NCI-H748 (cell line): Measurements from ENCODE around the gene SRGAP2C.
"Not testable (repeated sequence)": the region's sequence is repeated elsewhere in the genome, so short reads cannot be mapped to it uniquely, and the experiment has no call there.

Source experiments
- DNase-seq: peaks from one replicate; lab custom pipeline; 2025; ENCODE audit not compliant: unreplicated experiment; lab: John Stamatoyannopoulos, UW

The SRGAP2C gene

DNA sequence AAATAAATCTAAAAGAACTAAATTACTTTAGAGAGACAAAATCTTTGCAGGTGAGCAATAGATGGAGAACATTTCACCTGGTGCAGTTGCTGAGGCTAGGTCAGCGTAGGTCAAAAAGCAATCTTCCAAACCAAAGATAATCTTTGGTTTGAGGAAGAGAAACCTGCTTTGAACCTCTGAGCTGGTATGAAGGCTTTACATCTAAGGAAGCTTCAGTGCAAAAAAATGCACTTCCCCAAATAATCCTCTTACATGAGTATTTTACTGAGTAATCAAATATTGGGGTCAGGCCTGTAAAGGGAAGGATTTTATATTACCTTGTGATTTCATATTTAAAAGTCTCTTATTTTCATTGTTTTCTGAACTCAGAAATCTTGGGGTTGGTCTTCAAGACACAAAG, 223.6 kb downstream of the SRGAP2C start:
- no peak for DNase-seq

- DNase-seq, result no peak
Observed at GRCh38 chr1:121413821-121414220, 229.0 kb downstream of the SRGAP2C start.

DNA sequence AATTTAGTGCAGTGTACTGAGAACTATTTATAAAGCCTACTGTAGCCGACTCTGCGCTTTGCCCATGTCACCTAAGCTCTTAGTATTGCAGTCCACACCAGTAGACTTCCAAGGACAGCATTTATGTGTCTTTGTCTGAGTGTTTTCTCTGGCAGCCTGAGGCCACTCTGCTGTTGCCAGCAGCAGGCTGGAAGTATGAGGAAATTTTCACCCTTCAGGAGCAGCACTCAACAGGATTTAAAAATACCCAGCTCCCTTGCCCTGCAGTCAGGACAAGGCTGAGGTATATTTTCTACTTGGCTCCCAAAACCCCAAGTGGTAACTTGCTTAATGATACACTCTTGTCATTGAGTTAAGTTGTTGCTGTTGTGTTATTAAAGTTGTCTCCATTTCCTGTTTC, 230.1 kb downstream of the SRGAP2C start:
- no peak for DNase-seq

DNA sequence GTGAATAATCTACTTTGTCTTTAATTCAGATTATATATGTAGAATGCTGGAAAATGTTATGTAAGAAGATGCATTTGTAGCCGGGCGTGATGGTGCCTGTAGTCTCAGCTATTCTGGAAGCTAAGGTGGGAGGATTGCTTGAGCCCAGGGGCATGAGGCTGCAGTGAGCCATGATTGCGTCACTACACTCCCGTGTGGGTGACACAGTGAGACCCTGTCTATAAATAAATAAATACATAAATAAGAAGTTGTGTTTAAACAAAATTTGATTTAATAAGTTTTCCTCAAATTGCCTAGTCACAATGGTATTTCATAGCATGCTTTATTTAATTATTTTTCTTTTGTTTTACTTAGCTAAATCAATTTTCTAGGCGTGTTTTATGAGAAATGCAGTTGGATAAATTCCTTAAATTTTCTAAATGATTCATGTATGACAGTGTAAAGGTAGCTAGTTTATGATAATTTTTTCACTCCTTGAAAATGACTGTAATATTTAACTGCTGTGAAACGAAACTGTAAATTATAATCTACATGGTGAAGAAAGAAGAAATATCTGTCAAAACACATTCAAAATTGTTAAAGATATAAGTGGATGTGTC, 232.6 kb downstream of the SRGAP2C start:
- DNase-seq, result no peak

- no peak for DNase-seq
Observed at GRCh38 chr1:121418369-121419049, 233.7 kb downstream of the SRGAP2C start.

DNA sequence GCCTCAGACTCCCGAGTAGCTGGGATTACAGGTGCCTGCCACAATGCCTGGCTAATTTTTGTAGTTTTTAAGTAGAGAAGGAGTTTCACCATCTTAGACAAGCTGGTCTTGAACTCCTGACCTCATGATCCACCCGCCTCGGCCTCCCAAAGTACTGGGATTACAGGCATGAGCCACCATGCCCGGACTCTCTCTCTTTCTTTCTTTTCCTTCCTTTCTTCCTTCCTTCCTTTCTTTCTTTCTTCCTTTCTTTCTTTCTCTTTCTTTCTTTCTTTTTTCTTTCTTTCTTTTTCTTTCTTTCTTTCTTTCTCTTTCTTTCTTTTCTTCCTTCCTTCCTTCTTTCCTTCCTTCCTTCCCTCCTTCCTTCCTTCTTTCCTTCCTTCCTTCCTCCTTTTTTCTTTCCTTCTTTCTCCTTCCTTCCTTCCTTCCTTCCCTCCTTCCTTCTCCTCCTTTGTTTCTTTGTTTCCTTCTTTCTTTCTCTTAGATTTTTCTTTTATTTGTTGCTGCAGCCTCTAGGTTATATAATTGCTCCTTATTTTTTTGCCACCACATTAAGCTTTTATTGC, 234.4 kb downstream of the SRGAP2C start:
- DNase-seq, result not testable (repeated sequence)

DNA sequence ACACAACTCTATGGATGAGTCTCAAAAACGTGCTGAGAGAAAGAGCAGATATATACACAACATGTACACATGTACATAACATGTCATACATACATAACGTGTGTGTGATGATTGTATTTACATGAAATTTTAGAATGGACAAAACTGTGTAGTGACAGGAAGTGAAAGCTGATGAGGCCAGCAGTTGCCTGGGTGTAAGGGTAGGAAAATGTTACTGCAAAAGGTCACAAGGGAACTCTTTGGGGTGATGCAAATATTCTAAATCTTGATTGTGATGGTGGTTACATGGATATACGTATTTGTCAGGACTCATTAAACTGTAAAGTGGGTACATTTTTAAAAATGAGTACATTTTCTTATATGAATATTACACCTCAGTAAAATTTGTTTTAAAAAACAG, 236.7 kb downstream of the SRGAP2C start:
- DNase-seq, result not testable (repeated sequence)

- not testable (repeated sequence) for DNase-seq
Observed at GRCh38 chr1:121423956-121424355, 239.2 kb downstream of the SRGAP2C start.

DNA sequence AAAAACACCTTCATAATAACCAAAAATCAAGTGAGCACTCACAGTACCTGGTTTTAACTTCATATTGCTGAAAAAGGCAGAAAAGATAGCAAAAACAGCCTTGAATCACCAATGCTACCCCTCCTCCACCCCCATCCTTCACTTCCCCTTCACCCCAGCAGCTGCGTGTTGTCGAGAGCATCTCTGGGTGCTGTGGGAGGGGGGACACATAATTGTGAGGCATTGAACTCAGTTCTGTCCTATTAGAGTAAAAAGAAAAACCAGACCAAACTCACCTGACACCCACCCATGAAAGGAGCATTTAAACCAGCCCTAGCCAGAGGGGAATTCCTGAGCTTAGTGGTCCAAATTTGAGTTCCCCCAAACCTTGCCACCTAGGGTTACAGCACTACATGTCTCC, 248.7 kb downstream of the SRGAP2C start:
- DNase-seq, result not testable (repeated sequence)

DNA sequence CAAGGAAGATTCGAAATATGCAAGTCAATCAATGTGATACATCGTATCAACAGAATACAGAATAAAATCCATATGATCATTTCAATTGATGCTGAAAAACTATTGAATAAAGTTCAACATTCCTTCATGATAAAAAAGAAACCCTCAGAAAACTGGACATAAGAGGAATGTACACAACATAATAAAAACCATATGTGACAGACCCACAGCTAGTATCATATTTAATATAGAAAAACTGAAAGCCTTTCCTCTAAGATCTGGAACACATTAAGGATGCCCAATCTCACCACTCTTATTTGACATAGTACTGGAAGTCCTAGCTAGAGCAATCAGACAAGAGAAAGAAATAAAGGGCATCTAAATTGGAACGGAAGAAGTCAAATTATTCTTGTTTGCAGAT, 254.1 kb downstream of the SRGAP2C start:
- DNase-seq, result not testable (repeated sequence)

- no peak for DNase-seq
Observed at GRCh38 chr1:121440993-121441392, 256.2 kb downstream of the SRGAP2C start.
